HUDEP-2 (cell line): Measurements from ENCODE around the gene XPC.
A peak's percentile ranks its signal among the peaks of the same experiment; 100 is the strongest.
"Not testable (repeated sequence)": the region's sequence is repeated elsewhere in the genome, so short reads cannot be mapped to it uniquely, and the experiment has no call there.

Experiments
- DNase-seq, 76 experiments: peaks; one replicate each; lab custom pipeline; 2025; ENCODE audit not compliant: unreplicated experiment in 76 of 76; lab: John Stamatoyannopoulos, UW

The XPC gene

DNA sequence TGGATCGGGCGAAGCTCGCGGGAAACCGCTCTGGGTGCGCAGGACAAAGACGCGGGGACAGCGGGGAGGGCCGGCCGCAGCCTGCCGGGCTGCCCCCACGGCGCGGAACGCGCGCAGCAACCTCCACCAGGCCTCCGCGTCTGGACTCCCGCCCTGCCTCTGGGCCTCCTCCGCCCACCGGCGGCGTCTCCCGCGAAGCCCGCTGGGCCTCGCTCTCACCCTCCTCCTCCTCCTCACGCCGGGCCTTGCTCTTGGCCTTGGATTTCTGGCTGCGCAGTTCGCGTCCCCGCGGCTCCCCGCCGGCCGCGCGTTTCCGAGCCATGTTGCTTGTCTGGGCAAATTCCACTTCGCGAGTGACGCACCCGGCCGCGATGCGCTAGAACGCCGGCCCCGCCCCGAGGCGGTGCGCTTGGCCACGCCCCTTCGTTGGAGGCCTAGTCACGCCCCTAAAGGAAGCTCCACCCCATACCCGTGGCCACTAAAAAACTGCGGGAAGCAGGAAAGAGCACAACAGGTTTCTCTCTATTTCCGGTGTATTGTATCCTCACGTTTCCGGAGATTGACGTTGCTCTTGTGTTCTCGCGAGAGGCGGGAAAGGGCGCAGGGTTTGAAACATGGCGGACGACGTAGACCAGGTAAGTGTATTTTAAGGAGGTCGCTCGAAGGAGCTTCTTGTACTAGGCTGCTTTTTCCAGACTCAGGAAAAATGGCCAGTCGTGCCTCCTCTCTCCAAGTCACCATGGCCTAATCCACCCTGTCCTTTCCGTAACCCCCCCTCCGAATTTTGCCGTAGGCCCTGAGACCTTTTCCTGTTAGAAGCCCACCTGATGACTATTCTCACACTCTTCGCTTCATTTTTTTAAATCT is at the start of gene XPC, which contains the start of gene LSM3:
XPC (minus strand) TSS at position 355 of the 867 bp plus-strand sequence; CDS start at position 322, 33 bp downstream.
LSM3 (plus strand) TSS at position 571 of the 867 bp plus-strand sequence; CDS start at position 615, 44 bp downstream.
- DNase-seq: peak; percentile 47 to 98 (median 92)

DNA sequence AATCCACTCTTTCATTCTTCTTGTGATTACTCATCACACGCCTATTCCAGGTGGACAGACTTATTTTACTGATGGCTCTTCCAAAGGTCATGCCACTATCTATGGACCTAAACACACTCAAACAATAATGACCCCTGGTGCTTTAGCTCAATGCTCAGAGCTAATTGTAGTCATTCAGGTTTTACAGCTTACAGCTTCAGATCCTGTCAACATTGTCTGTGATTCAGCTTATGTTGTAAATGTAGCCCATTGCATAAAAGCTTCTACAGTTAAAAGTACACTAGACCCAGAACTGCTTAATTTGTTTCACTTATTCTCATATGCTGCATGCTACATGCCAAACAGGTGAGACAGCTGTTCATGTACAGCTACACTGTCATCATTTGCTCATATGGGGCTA is 49.5 kb upstream of the XPC start:
- DNase-seq: no peak

DNA sequence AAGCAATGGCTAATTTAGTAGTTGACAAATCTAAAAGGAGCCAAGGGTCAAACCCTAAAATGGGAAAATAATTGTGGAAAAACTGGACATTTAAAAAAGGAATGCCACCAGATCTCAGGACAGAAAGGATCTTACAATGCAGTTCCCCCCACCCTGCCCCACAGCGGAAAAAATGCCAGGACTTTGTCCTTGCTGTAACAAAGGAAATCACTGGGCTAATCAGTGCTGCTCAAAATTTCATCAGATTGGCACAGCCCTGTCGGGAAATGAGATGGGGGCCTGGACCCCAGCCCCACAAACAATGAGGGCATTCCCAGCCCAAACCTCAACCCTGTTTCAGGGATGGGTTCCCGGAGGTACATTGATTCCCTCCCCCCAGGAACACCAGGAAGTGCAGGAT is 48.0 kb upstream of the XPC start:
- DNase-seq: not testable (repeated sequence)

DNA sequence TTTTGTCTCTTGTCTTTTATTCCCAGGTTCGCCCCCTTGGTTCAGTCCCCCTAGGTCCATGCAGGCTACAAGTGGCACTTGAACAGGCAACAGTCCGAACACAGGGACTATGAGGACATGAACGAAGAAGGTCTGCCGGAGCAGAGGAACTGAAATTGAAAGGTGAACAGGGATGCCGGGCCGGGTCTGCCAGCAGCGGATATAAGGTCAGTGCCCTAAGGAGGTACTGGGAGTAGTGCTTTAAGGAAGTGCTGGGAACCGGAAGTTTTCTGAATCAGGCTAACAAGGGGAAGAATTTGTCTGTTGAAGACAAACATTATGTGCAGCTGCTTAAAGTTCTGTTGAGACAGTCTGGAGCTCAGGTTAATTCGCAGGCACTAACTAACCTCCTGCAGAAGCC is 47.0 kb upstream of the XPC start:
- no peak for DNase-seq

DNA sequence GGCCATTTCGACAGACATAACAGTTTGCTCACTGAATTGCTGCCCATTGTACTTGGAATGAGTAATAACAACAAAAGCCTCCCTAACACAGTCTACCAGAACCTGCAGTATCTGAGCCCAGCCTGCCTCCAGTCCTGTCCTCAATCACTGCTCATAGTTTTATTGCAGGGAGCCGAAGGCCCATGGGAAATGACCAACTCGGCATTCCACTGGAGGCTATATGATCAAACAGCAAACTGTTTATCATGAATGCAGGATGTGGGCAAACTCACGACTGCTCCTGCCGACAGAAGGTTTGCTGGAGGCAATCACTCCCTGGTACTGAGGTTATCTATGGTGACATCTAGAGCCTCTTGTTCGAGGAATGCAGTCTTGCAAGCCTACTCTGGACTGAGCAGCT is 46.5 kb upstream of the XPC start:
- no peak for DNase-seq

DNA sequence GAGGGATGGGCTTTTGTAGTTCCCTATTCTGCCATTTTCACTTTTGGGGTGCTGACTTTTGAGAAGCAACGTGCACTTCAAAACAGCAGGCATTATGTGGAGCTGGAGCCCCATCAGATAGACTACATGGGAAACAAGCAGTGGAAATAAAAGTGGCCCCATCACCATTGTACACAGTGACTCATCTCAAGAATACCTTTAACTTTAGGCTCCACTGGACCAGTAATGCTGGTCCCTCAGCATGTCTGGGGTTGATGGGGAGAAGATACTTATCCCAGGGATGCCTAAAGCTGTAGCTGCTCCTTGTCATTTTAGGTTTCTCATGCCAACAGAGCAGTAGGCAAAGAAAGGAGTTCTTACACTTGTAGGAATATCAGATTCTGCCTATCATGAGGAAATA is 45.2 kb upstream of the XPC start:
- no peak for DNase-seq

DNA sequence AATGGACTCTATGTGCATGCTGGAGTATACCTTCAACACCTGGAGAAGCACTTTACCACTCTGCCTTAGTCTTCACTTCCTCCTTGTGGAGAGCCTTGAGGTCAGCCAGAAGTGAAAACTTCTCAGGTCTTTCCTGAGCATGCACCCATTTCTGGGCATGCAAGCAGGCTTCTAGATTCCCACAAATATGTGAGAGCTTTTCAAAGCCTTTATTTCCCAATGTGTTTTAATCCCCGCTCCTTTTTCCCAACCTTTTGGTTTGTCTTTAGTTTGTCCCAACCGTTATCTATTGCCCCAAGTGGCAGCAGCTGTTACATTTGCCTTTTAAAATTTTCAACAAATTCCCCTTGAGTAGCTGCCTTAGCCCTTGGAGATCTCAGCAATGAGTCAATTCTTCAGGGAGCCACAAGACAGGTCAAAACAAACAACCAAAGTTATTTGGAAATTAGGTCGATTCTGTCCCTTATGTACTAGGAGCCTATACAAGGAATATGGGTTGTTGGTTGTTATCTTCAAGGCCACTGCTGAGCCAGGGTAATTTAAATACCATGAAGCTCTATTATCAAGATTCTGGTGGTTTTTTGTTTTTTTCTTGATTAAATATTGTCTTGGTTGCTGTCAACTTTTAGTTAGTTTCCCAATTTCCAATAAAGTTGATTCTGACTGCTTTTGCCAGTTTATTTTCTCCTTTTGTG is 44.6 kb upstream of the XPC start:
- DNase-seq: no peak

DNA sequence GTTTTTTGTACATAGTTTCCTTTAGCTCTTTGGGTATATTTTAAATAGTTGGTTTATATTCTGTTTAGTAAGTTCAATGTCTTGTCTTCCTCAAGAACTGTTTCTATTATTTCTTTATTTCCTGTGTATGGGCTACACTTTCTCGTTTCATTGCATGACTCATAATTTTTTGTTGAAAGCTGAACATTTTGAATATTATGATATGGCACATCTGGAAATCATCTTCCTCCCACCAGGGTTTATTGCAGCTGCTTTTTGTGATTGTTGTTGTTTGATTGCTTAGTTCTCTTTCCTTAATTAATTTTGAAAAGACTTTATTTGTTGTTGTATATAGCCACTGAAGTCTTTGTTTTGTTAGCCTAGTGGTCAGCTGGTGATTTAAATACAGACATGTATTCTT is 44.1 kb upstream of the XPC start:
- DNase-seq: no peak

DNA sequence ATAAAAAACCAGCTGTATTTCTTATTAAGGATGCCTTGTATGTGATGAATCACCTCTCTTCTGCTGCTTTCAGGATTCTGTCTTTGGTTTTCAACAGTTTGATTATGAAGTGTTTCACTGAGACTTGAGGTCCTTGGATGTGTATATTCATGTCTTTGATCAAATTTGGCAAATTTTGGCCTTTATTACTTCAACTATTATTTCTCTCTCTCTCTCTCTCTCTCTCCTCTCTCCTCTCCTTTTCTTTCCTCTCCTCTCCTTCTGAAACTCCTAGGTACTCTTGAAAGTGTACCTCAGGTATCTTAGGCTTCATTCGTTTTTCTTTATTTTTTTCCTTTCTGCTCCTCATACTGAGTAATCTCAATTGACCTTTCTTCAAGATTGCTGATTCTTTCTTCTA is 43.5 kb upstream of the XPC start:
- DNase-seq: no peak

DNA sequence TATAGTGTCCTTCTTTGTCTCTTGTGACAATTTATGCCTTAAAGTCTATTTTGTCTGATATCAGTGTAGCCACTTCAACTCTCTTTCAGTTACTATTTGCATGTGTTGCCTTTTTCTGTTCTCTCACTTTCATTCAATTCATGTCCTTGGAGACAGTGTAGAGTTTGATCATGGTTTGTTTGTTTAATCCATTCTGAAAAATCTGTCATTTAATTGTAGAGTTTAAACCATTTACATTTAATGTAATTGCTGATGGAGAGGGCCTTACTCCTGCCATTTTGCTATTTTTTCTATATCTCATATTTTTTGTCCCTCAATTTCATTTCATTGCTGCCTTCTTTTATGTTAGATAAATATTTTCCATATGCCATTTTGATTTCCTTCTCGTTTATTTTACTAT is 42.5 kb upstream of the XPC start:
- DNase-seq: no peak

DNA sequence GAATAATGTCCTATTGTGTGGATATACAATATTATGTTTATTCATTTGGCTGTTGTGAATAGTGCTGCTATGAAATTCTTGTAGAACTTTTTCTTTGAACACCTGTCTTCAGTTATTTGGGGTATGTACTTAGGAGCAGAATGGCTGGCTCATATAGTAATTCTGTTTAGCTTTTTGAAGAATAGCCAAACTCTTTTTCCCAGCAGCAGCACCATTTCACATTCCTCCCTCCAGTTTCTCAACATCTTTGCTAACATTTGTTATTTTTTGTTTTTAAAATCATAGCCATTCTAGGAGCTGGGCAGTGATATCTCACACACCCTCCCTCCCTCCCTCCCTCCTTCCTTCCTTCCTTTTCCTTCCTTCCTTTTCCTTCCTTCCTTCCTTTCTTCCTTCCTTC is 40.0 kb upstream of the XPC start:
- no peak for DNase-seq

DNA sequence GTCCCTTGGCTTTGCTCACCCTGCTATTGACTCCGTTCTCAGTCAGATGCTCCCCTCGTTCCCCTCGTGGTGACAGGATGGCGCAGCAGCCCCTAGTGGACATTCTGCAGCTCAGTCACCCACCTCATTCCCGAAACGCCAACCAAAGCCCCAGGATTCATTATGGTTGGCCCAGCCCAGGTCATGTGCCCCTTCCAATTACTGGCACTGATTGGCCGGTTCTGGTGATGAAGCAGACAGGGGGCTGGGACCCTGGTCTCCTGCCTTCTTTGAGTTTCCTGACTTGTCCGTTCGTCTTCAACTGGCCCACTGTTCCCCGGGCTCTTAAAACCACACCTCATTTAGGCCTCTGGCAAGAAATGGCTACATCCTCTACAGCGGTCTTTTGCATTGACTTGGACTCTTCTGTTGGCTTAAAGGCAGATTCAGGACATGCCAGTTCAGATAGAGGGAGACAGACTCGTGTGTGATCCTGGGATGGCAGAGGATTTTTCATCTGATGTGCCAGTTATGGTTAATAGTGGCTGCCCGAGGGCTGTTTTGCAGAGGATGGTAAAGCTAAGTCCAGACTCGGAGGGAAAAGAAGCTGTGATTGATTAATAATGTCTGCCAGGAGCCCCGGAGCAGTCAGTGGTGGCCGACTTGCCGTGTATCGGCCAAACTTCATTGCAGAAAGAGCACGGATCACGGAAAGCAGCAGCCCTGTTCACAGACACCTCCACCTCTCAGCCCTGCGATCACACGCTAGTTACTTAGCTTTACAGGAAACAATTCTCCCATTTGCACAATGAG is 38.1 kb upstream of the XPC start:
- no peak for DNase-seq

DNA sequence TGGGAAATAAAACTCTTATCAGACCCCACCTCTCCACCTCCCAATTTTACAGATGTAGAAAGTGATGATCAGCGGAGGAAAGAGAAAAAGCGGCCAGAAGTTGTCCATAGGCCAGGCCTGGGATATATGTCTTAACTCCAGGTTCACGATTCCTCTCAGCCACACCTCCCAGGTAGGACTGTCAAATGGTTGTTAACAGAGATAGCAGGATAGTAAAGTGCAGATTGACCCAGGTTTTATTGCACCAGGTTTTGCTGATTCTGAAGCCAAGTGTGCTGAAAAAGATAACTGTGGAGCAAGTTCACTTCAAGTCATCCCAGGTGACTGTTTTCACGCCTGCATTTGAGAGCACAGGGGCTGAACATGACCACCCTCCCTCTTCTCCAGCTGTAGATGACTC is 36.4 kb upstream of the XPC start:
- no peak for DNase-seq

DNA sequence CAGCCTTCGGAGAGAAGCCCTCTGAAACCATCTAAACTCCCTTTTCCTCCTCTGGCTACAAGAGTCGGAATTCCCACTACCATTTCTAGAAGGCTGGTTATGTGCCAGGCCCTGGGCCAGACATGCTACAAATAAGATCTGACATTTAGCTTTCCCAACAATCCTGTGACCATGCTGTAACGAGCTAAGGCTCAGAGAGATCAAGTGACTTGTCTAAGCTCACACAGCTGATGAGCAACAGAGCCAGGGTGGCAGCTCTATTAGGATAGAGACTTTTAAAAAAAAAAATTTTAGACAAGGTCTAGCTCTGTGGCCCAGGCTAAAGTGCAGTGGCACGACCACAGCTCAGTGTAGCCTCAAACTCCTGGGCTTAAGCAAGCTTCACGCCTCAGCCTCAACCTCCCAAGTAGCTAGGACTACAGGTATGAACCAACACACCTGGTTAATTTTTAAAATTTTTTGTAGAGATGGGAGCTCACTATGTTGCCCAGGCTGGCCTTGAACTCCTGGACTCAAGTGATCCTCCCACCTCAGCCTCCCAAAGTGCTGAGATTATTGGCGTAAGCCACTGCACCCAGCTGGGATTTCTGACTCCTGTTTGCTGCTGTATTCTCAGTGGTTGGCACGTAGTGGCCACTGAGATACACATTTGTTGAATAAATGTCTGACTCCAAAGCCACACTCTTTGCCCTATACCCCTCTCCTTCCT is 34.8 kb upstream of the XPC start:
- no peak for DNase-seq

DNA sequence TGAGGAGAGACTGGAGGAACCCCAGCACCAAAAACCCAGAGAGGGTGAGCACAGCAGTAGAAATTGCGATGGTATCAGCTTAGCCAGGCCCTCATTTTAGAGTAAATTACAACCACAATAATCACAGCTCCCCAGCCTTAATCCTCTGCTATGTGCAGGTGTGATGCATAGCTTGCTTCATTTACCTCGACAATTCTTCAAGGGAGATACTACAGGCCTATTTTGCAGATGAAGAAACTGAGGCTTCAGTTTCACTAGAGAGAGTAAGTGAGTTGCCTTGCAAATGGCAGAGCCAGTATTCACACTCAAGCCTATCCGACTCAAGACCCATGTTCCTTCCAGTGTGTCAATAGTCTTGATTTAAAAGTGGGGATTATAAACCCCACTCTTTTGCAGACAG is 33.6 kb upstream of the XPC start:
- no peak for DNase-seq

DNA sequence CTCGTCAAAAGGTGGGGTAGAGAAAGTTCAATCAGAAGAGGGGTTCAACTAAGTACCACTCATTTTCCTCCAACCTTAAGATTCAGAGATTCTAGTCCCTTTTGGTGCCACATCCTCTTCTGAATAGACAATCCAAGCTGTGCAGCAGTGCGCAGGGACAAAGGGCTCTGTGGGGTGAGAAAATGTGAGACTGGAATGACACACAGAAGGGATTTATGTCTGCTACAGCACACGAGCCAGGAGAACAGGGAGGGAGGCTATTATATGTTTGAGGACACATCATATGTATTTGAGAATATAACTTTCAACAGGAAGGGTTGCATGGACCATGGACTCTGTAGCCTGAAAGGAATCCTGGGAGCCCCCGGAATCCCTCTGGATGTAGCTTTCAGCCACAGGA is 33.2 kb upstream of the XPC start:
- no peak for DNase-seq

DNA sequence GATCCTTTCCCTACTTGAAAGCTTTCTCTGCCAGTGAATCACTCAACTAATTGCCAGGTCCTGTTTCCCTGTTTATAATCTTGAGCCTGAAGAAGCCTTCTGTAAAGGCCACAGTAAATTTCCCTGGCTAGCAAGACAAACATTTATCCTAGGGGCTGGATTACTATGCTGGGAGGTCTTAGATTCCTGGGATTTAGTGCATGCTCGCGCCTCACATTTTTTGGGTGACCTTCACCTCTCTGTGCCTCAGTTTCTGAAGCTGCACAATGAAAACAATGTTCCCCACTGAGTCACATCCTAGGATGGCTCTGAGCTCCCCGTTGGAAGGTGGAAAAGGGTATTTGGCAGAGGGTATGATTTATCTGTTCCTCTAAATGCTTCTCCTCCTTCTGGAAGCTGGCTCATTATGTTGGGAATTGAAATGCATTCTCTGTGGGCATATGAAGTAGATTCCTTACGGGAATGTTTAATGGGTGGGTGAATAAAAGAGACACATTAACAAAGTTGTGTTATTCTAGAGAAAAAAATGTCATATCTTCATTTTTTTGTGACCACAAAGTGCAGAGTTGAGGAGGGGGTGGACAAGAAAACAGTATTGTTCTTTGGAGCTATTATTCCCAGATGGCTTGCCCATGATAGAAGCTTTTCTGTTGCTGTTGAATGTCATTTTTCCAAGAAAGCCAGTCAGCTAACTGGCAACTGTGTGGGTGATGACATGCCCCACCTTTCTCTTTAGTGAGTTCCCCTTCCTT is 32.6 kb upstream of the XPC start:
- no peak for DNase-seq

DNA sequence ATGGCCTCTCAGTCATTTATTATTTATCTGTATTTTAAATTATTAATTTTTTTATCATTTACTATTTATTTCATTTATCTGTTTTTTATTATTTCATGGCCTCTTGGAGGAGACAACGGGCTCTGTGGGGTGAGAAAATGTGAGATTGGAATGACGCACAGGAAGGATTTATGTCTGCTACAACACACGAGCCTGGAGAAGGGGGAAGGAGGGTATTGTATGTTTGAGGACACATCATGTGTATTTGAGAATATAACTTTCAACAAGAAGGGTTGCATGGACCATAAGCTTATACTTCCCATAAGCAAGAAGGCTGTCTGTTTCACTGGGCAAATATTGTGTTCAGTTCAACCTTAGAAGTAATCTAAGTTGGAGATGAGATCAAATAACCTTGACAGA is 31.9 kb upstream of the XPC start:
- DNase-seq: no peak

DNA sequence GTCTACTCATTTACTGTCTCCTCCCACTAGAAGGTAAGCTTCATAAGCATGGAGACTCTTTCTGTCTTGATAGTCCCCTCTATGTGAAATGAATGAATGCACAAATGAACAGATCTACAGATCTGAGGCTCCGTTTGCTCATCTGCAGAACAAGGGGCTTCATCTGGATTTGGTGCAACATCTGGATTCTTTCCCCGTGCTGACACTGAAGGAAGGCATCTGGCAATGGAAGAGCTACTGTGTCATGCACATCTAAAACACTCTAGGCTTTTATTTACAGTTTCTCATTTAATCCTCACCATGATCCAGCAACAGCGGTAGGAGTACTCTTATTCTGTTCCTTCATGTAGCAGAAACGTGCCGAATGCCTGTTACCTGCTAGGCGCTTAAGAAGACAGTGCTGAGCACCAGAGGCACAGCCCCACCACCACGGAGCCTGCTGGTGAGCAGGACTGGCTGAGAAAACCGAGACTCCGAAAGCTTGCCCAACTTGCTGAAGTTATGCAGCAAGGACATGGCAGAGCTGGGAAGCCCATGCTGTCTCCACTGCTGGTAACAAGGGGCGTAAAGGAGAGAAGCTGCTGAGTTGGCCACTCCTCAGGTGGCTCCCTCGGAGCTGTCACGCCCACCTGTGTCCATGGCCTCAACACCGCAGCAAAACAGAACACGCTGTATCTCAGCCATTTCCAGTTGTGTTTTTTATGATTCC is 31.3 kb upstream of the XPC start:
- DNase-seq: no peak
